Activated T-helper 2 cell treated with anti-CD3 and anti-CD28 coated beads, Interferon-gamma antibody, Interleukin-2, Interleukin-4, amounts not matched to agents 10 μg/mL and 5 μg/mL and 100 μg/mL, durations not matched to agents 14 hours and 24 hours and 36 hours (primary cell): ENCODE results near the gene KRT77. TPM values are rescaled to one million over a fixed set of nuclear protein-coding genes. Genes with fewer than 3 reads are reported as not detected.
"Not testable (repeated sequence)": the region's sequence is repeated elsewhere in the genome, so short reads cannot be mapped to it uniquely, and the experiment has no call there.

ENCODE experiments used
- DNase-seq: peaks from one replicate; pipeline ENCODE4 v3.0.0; 2021; ENCODE audit warnings: low spot score
- H3K27ac Mint-ChIP-seq: one replicate; pipeline ENCODE4 v1.8.0; 2021; ENCODE audit warnings: mixed read lengths
- H3K27me3 Mint-ChIP-seq: one replicate; pipeline ENCODE4 v1.8.0; 2021; ENCODE audit warnings: low read depth, mixed read lengths
- H3K36me3 Mint-ChIP-seq: one replicate; pipeline ENCODE4 v1.8.0; 2021; ENCODE audit warnings: low read depth, mixed read lengths
- H3K4me1 Mint-ChIP-seq: one replicate; pipeline ENCODE4 v1.8.0; 2021; ENCODE audit warnings: low read depth, mixed read lengths
- H3K4me3 Mint-ChIP-seq: one replicate; pipeline ENCODE4 v1.8.0; 2021; ENCODE audit warnings: low read depth, mild to moderate bottlenecking, moderate library complexity, mixed read lengths
- H3K9me3 Mint-ChIP-seq: one replicate; pipeline ENCODE4 v1.8.0; 2021; ENCODE audit warnings: mixed read lengths
- intact Hi-C: fragments of 100-400 bp; cut with micrococcal nuclease; formaldehyde crosslinking; loops from one replicate; pipeline ENCODE4 v1.15.1; 2023
- total RNA-seq: library from RNA; stranded (reverse); gene quantifications from 2 replicates; pipeline ENCODE4 v1.2.3, GENCODE V29; 2022

KRT77 gene
- total RNA-seq, 1 donor from 2014 or later = not detected

DNA sequence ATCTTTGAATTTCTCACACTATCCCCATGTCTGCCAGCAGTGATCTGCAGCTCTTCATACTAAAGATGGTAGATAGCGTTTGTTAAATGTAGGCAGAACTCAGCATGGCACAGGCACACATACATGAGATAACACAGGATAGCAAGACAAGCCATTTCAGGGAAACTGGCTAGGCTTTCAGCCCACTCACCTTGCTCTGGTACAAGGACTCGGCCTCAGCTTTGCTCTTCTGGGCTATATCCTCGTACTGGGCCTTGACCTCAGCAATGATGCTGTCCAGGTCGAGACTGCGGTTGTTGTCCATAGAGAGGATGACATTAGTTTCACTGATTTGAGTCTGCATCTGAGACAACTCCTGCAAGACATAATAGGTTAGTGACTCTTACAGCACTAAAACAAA is 26.2 kb downstream of the KRT77 start:
- Mint-ChIP-seq H3K27ac (no peak overlapping the region), H3K4me1 (peaks cover 41% of the 10 kb centered on the region), H3K4me3 (no peak overlapping the region), H3K9me3 (no peaks in the 10 kb centered on the region), H3K36me3 (no peaks in the 10 kb centered on the region), H3K27me3 (peaks cover 11% of the 10 kb centered on the region)
- intact Hi-C loops = no loop called here
- DNase-seq = no peak

GRCh38 chr12:52676163-52676562 is 27.2 kb downstream of the KRT77 start:
- Mint-ChIP-seq H3K9me3 (no peaks in the 10 kb centered on the region), H3K36me3 (no peaks in the 10 kb centered on the region), H3K4me1 (peaks cover 34% of the 10 kb centered on the region), H3K4me3 (no peak overlapping the region), H3K27me3 (peaks cover 11% of the 10 kb centered on the region), H3K27ac (no peak overlapping the region)
- DNase-seq = no peak
- intact Hi-C loops = no loop called here

- Mint-ChIP-seq H3K27me3 (peaks cover 13% of the 10 kb centered on the region), H3K36me3 (no peaks in the 10 kb centered on the region)
- intact Hi-C loops = no loop called here
Observed at GRCh38 chr12:52675301-52675701, 28.0 kb downstream of the KRT77 start.

GRCh38 chr12:52674433-52674775 is 28.9 kb downstream of the KRT77 start:
- no peak overlapping the region for H3K27ac Mint-ChIP-seq
- no peak for DNase-seq
- H3K36me3 Mint-ChIP-seq = no peaks in the 10 kb centered on the region
- intact Hi-C loops = no loop called here
- H3K9me3 Mint-ChIP-seq = no peaks in the 10 kb centered on the region
- H3K4me1 Mint-ChIP-seq = peaks cover 25% of the 10 kb centered on the region
- peaks cover 14% of the 10 kb centered on the region for H3K27me3 Mint-ChIP-seq
- no peak overlapping the region for H3K4me3 Mint-ChIP-seq

More at GRCh38 chr12:52675301-52675701, 28.0 kb downstream of the KRT77 start:
- no peak overlapping the region for H3K27ac Mint-ChIP-seq
- no peak for DNase-seq
- H3K4me3 Mint-ChIP-seq = no peak overlapping the region
- no peaks in the 10 kb centered on the region for H3K9me3 Mint-ChIP-seq
- H3K4me1 Mint-ChIP-seq = peaks cover 29% of the 10 kb centered on the region

DNA sequence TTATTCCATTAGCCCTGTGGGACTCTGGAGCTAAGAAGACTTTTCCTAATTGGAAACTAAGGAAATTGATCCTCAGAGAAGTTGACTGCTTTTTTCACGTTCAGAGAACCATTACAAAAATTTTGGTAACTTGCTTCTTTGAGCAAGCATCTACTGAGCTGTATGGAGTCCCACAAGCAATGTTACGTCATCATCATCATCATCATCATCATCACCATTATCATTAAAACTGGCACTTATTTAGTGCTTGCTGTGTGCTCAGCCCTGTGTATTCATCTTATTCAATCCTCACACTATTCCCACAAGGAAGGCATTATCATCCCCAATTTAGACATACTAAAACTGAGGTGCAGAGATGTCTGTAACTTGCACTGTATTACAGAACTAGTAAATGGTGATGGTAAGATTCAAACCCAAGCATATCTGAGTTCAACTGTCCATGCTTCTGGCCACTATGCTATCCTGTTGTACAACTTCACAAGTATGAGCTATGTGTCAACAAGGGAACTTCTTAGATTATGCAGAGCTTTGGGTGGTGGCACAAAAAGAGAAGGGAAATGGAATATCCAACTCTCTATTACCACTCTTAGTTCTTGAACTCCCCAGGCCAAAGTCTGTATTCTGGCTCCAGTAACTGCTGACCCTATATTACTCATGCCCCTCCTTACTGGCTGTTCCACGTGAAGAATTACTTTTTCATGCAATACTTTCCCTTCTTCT is 29.5 kb downstream of the KRT77 start:
- no peaks in the 10 kb centered on the region for H3K9me3 Mint-ChIP-seq
- intact Hi-C loops = no loop called here

GRCh38 chr12:52673217-52673616 is 30.1 kb downstream of the KRT77 start:
- Mint-ChIP-seq H3K27ac (no peak overlapping the region), H3K4me1 (peaks cover 20% of the 10 kb centered on the region), H3K9me3 (no peaks in the 10 kb centered on the region), H3K27me3 (peaks cover 8% of the 10 kb centered on the region), H3K36me3 (no peaks in the 10 kb centered on the region), H3K4me3 (no peak overlapping the region)
- intact Hi-C loops = no loop called here
- no peak for DNase-seq

More for the DNA sequence above, 29.5 kb downstream of the KRT77 start:
- no peaks in the 10 kb centered on the region for H3K36me3 Mint-ChIP-seq
- peaks cover 12% of the 10 kb centered on the region for H3K27me3 Mint-ChIP-seq
- DNase-seq = no peak
- H3K27ac Mint-ChIP-seq = no peak overlapping the region
- H3K4me1 Mint-ChIP-seq = peaks cover 23% of the 10 kb centered on the region
- H3K4me3 Mint-ChIP-seq = no peak overlapping the region

DNA sequence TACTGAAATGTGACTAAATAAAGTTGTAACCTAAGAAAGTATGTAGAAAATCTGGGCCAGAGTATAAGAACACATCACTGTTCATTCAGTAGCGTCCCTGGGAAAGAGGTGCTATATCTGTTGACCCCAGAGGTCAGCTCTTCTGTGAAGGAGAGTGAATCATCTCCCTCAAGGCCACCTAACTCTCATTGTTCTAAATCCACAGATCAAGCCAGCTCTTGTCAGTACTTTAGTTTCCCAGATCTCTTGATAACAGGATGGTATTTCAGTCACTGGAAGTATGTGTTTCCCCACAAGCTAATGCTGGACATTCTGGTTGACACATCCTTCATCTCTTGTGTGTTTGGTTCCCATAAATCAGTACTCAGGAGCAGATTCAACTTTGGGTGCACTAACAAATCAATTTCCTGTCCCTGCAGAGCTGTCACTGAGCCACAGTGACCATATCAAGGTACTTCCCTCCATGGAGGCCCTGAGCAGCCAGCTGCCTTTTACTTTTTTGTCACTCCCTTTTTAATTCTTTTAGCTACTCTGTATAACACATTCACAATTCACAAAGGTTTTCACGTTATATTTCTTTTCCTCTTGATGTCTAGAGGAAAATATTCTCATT is 30.9 kb downstream of the KRT77 start:
- no peak overlapping the region for H3K27ac Mint-ChIP-seq

GRCh38 chr12:52670961-52671360 is 32.4 kb downstream of the KRT77 start:
- Mint-ChIP-seq H3K27ac (no peak overlapping the region), H3K27me3 (peaks cover 10% of the 10 kb centered on the region), H3K4me3 (no peak overlapping the region), H3K9me3 (no peaks in the 10 kb centered on the region), H3K4me1 (peaks cover 2% of the 10 kb centered on the region), H3K36me3 (no peaks in the 10 kb centered on the region)
- DNase-seq = no peak
- intact Hi-C loops = no loop called here

More for the DNA sequence above, 30.9 kb downstream of the KRT77 start:
- H3K27me3 Mint-ChIP-seq = peaks cover 10% of the 10 kb centered on the region
- H3K4me1 Mint-ChIP-seq = peaks cover 13% of the 10 kb centered on the region
- intact Hi-C loops = no loop called here
- DNase-seq = no peak
- no peak overlapping the region for H3K4me3 Mint-ChIP-seq
- H3K36me3 Mint-ChIP-seq = no peaks in the 10 kb centered on the region
- no peaks in the 10 kb centered on the region for H3K9me3 Mint-ChIP-seq

DNA sequence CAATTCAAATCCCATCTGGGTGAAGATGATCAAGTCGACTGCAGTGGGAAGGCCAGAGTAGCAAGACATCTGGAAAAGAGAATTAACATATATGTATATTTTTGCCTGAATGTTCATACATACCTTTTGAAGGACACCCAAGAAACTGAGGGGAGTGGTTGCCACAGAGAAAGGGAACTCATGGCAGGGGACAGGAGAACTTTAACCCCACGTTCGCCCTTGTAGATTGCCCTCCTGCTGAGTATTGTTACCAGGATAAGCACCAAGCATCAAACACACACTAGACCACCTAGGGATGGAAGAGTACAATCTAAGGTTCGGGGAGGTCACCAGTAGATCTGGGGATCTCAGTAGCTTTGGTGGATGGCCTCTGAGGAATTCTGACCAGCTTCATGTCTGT is 32.8 kb downstream of the KRT77 start:
- no peak overlapping the region for H3K4me3 Mint-ChIP-seq
- no peaks in the 10 kb centered on the region for H3K36me3 Mint-ChIP-seq
- H3K4me1 Mint-ChIP-seq = peaks cover 2% of the 10 kb centered on the region
- peaks cover 10% of the 10 kb centered on the region for H3K27me3 Mint-ChIP-seq
- H3K27ac Mint-ChIP-seq = no peak overlapping the region
- intact Hi-C loops = no loop called here
- H3K9me3 Mint-ChIP-seq = no peaks in the 10 kb centered on the region
- no peak for DNase-seq

- H3K9me3 Mint-ChIP-seq, DNase-seq, H3K4me3 Mint-ChIP-seq, intact Hi-C loops, H3K36me3 Mint-ChIP-seq, H3K27ac Mint-ChIP-seq, H3K4me1 Mint-ChIP-seq: not testable (repeated sequence)
- peaks cover 10% of the 10 kb centered on the region for H3K27me3 Mint-ChIP-seq
Observed at GRCh38 chr12:52669941-52670340, 33.4 kb downstream of the KRT77 start.

DNA sequence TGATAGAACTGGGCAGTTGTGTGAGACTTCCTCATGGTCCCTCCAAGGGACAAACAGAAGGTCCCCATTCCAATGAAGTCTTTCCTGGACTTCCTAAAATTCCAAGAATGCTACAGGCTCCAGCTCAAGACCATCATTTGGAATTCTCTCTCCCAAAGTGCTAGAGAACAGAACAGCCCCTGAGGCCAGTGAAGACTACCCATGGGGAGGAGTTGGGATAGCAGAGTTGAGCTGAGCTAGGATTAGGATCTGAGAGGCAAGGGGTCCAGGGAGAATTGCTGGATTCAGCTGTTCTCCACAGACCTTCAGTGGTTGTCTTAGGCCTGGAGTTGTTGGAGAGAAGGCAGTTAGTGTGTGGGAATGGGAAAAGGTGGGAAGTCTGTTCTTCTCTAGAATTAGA is 33.9 kb downstream of the KRT77 start:
- Mint-ChIP-seq H3K27ac (no peak overlapping the region), H3K36me3 (no peaks in the 10 kb centered on the region), H3K4me1 (no peaks in the 10 kb centered on the region), H3K27me3 (peaks cover 10% of the 10 kb centered on the region), H3K4me3 (no peak overlapping the region), H3K9me3 (no peaks in the 10 kb centered on the region)
- no peak for DNase-seq
- intact Hi-C loops = no loop called here

DNA sequence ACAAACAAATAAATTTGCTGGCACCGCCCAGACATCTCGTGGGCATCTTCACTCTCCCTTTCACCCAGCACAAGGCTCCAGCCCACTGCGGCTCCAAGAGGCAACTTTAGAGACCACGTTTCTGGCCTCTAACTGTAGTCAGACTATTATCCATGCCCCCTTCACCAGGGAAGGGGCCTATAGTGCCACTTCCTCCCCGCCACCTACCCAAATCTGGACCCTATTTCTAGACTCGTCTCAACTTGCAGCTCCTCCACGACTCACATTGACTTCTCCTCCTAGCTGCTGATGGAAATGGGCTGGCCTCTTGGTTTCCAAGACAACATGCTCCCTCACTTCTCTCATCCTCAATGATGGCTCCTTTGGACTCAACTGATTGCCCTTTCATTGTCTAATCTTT is 35.4 kb downstream of the KRT77 start:
- no peaks in the 10 kb centered on the region for H3K4me1 Mint-ChIP-seq
- no peaks in the 10 kb centered on the region for H3K36me3 Mint-ChIP-seq
- intact Hi-C loops = no loop called here
- no peak overlapping the region for H3K4me3 Mint-ChIP-seq
- no peaks in the 10 kb centered on the region for H3K9me3 Mint-ChIP-seq
- H3K27me3 Mint-ChIP-seq = peaks cover 10% of the 10 kb centered on the region
- H3K27ac Mint-ChIP-seq = no peak overlapping the region
- DNase-seq = no peak

- H3K36me3 Mint-ChIP-seq = no peaks in the 10 kb centered on the region
- no peak for DNase-seq
- H3K27ac Mint-ChIP-seq = no peak overlapping the region
- no peaks in the 10 kb centered on the region for H3K9me3 Mint-ChIP-seq
- H3K4me3 Mint-ChIP-seq = no peak overlapping the region
- H3K4me1 Mint-ChIP-seq = peaks cover 3% of the 10 kb centered on the region
- intact Hi-C loops = no loop called here
- H3K27me3 Mint-ChIP-seq = peaks cover 10% of the 10 kb centered on the region
Observed at GRCh38 chr12:52667509-52667908, 35.8 kb downstream of the KRT77 start.
